ENCODE results near the gene ASIC1. TPM values are rescaled to one million over a fixed set of nuclear protein-coding genes. Genes with fewer than 3 reads are reported as not detected.

ASIC1 gene
- polyA plus RNA-seq, 4 donors: 3.3 to 6.0 (median 5.5) TPM

GRCh38 chr12:50104417-50105366 lies 47.3 kb downstream of the ASIC1 start:
- no peak for DNase-seq (ENCODE audit: low read depth in 4 of 4, low spot score in 2 of 4)

GRCh38 chr12:50105913-50106450 lies 48.6 kb downstream of the ASIC1 start:
- DNase-seq (ENCODE audit: low read depth in 4 of 4, low spot score in 2 of 4): no peak

GRCh38 chr12:50106907-50107306 lies 49.5 kb downstream of the ASIC1 start:
- no peak for DNase-seq (ENCODE audit: low read depth in 4 of 4, low spot score in 2 of 4)

GRCh38 chr12:50107416-50108268 lies 50.2 kb downstream of the ASIC1 start:
- DNase-seq (ENCODE audit: low read depth in 4 of 4, low spot score in 2 of 4): no peak

- DNase-seq (ENCODE audit: low read depth in 4 of 4, low spot score in 2 of 4): no peak
Measured at GRCh38 chr12:50109319-50109718, 51.9 kb downstream of the ASIC1 start.

- DNase-seq (ENCODE audit: low read depth in 4 of 4, low spot score in 2 of 4): peak in 1 of 4 donors; percentile 38
Measured at GRCh38 chr12:50110127-50110761, 52.8 kb downstream of the ASIC1 start.

GRCh38 chr12:50110762-50111351 lies 53.5 kb downstream of the ASIC1 start:
- DNase-seq (ENCODE audit: low read depth in 4 of 4, low spot score in 2 of 4): peak in 2 of 4 donors; percentile 52 to 74

GRCh38 chr12:50111395-50111692 lies 53.9 kb downstream of the ASIC1 start:
- no peak for DNase-seq (ENCODE audit: low read depth in 4 of 4, low spot score in 2 of 4)

GRCh38 chr12:50111693-50112455 lies 54.5 kb downstream of the ASIC1 start, which contains the start of gene COX14:
Gene COX14 (plus strand): TSS chr12:50112236. CDS start chr12:50120044, 7,808 bp downstream.
- DNase-seq (ENCODE audit: low read depth in 4 of 4, low spot score in 2 of 4): peak; percentile 94 to 99 (median 98)

GRCh38 chr12:50112456-50113218 lies 55.2 kb downstream of the ASIC1 start:
- DNase-seq (ENCODE audit: low read depth in 4 of 4, low spot score in 2 of 4): peak in 1 of 4 donors; percentile 34

- no peak for DNase-seq (ENCODE audit: low read depth in 4 of 4, low spot score in 2 of 4)
Measured at GRCh38 chr12:50117057-50117622, 59.7 kb downstream of the ASIC1 start.

- DNase-seq (ENCODE audit: low read depth in 4 of 4, low spot score in 2 of 4): no peak
Measured at GRCh38 chr12:50119387-50119786, 62.0 kb downstream of the ASIC1 start.

- no peak for DNase-seq (ENCODE audit: low read depth in 4 of 4, low spot score in 2 of 4)
Measured at GRCh38 chr12:50120521-50120920, 63.1 kb downstream of the ASIC1 start.

GRCh38 chr12:50120953-50121352 lies 63.6 kb downstream of the ASIC1 start:
- DNase-seq (ENCODE audit: low read depth in 4 of 4, low spot score in 2 of 4): no peak

GRCh38 chr12:50121641-50122040 lies 64.2 kb downstream of the ASIC1 start:
- no peak for DNase-seq (ENCODE audit: low read depth in 4 of 4, low spot score in 2 of 4)

- no peak for DNase-seq (ENCODE audit: low read depth in 4 of 4, low spot score in 2 of 4)
Measured at GRCh38 chr12:50123203-50123602, 65.8 kb downstream of the ASIC1 start.

GRCh38 chr12:50127546-50127945 lies 70.2 kb downstream of the ASIC1 start:
- DNase-seq (ENCODE audit: low read depth in 4 of 4, low spot score in 2 of 4): no peak

- no peak for DNase-seq (ENCODE audit: low read depth in 4 of 4, low spot score in 2 of 4)
Measured at GRCh38 chr12:50129290-50129689, 71.9 kb downstream of the ASIC1 start.

Measured in left renal cortex interstitium (tissue), 4 donors.